HG03457 (cell line): ENCODE data around the gene DMXL1.

ENCODE experiments used
- ATAC-seq: cut with Tn5 transposase; IDR thresholded peaks from one replicate; pipeline ENCODE4 v1.9.1; 2021; ENCODE audit warnings: moderate number of reproducible peaks; ENCODE audit not compliant: unreplicated experiment

DMXL1 gene

DNA sequence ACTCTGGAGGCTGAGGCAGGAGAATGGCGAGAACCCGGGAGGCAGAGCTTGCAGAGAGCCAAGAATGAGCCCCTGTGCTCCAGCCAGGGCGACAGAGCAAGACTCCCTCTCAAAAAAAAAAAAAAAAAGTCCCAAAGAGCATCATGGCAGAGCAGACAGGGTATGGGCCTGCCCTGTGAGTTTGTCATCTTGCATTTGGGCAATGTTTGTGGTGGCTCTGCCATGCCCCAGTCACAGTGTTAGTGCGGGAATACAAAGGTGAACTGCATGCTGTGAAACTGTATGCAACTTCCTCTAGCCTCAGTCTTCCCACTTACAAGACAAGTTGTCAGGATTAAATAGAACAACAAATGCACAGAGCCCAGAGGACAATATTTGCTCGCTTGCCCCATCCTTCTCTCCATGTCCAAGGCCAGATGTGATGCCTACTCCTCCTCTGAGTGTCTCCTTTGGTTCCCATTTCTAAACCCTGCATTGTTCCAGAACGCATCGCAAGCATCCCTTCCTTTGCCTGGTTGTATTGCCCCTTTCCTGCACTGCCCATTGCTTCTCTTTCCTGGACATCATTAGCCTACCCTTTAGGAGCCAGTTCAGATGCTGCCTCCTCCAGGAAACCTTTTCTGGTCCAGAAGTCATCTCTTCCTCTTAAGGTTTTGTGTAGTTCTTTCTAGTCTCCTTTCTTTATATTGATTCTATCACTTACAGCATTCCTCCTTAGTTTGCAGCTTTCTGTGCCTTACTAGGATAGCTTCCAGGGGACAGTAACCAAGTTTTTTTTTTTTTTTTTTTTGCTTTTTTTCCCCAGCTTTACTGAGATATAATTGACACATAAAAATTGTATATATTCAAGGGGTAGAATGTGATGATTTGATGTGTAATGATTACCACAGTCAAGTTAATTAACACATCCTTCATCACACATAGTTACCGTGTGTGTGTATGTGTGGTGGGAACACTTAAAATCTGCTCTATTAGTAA is 215.9 kb downstream of the DMXL1 start:
- no peak for ATAC-seq

DNA sequence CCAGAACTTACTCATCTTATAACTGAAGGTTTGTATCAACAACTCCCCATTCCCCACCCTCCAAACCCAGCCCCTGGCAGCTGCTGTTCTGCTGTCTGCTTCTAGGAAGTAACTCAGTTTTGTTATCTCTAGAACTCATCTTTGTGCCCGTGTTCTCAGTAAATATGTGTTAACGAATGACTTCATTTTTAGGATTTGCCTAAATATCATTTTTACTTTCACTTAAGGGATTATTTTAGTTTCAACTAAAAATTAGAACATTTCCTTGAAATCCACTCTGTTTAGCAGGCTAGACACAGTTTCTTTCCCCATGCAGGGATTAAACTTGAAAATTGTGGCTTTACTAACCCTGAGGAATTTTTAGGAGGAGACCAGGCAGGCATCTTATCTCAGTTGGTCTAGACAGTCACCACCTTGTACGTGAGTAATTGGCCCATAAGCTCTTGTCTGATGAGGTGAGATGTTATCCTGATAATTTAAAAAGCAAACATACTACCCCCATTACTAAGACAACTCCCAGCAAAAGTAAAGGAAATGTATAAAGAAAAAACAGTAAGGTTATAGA is 216.7 kb downstream of the DMXL1 start:
- peak; percentile 36 for ATAC-seq

DNA sequence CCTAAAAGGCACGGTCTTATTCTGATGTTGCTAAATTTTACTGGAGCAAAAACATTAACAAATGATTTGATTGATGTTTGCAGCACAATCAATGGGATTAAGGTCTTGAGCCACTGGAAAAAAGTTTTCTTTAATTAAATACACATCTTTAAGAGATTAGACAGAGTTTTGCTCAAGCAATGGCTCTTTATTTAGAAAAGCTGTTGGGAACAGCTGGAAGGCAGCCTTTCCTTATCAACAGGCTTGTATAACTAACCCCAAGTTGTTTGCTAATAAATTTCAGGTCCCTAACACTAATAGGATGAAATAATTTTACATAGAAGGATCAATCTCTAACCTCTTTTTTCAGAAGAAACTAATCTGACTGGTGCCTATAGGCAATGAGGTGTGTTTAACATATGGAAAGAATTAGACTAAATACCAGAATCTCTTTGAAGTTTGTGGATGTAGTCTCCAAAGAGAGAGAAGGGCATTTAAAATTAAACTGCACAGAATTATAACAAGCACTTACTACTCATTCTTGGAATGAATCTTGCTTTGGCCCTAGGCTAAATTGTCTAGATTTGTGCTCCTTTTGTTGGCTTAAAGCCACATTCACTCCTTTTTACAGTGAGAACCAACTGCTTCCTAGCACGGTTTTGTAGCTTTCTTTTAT is 217.6 kb downstream of the DMXL1 start:
- no peak for ATAC-seq

DNA sequence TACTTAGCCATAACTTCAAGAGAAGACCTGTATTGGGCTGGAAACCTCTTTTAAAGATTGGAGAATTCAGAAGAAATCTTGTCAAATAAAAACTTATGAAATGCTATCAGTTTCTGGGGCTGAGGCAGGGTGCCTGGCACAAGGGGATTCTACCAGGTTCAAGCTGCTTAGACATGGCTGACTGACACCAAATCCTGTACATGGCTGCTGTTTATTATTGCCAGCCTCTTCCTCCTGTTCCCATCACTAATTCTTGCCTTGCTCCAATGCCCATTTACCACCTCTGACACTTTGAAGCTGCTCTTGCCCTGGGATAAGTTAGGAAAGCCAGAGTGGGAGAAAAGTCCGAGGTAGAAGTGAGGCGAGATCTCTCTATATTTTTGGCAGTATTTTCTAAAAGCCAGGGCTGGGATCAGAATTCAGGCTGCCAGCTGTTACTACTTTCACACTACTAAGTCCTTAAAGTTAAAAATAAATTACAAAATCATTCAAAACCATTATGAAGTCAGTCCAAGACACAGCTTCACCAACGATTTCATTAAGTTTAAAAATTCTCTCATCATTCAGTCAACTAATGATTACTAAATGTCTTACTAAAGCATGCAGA is 218.7 kb downstream of the DMXL1 start:
- no peak for ATAC-seq

DNA sequence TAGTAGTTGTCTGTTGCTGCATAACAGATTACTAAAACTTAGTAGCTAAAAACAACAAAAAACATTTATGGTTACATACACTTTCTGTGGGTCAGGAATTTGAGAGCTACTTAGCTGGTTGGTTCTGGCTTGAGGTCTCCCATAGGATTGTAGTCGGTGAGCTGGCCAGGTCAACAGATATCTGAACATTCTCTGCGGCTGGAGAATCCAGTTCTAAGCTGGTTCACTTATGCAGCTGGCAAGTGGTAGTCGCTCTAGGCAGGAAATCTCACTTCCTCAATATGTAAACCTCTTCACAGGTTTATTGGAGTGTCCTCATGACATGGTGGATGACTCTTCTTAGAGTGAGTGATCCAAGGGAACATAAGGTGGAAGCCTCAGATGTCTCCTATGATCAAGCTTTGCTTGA is 219.3 kb downstream of the DMXL1 start:
- ATAC-seq = peak; percentile 78

DNA sequence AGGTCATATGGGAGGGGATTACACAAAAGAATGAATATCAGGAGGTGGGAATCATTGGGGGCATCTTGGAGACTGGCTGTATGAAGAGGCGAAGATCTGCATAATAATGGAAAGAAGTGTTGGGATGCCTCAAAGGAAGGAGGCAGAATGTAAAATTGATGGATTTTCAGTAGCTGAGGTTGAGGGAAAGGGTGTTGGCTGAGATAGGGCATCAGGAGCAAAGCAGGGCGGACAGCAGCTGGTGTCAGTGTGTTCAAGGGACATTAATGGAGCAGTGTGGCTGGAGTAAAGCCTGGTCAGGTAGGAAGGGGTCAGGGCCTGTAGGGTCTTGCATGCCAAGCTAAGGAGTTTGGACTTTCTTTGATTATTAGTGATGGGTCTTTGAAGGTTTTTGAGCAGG is 219.7 kb downstream of the DMXL1 start:
- ATAC-seq = no peak

DNA sequence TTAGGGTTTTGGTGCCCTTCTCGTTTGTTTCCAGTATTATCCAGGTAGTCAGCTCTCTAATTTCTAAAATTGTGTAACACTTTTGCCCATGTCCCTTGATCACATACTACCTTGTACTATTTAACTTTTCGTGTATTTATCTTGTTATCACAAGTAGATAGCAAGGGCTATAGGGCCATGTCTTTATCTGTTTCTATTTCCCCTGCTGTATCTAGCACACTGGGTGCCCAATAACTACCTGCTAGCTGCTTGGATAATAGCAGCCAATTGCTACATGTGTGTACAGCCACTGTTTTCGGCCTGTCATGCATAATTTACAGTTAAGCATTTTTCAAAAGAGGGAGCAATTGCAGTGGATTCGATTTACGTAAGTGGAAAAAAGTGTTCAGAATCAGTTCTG is 220.2 kb downstream of the DMXL1 start:
- no peak for ATAC-seq

DNA sequence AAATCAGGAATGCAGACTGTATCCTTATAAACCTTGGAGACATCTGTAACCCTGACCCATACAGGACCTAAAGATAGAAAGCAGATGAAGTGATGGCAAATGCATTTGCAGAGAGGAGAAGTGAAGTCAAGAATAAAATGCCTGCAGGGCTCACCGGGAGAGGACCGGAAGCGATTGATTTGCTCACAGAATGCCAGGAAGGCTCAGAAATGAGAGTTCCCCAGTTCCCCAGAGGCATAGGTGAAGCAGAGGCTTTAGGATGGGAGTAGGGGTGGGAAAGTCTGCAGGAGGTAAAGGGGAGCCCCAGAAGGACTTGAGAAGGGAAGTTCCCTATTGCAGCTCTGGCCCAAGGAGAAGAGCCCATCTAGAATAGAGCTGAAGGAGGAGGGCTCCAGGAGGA is 221.0 kb downstream of the DMXL1 start:
- ATAC-seq = no peak

DNA sequence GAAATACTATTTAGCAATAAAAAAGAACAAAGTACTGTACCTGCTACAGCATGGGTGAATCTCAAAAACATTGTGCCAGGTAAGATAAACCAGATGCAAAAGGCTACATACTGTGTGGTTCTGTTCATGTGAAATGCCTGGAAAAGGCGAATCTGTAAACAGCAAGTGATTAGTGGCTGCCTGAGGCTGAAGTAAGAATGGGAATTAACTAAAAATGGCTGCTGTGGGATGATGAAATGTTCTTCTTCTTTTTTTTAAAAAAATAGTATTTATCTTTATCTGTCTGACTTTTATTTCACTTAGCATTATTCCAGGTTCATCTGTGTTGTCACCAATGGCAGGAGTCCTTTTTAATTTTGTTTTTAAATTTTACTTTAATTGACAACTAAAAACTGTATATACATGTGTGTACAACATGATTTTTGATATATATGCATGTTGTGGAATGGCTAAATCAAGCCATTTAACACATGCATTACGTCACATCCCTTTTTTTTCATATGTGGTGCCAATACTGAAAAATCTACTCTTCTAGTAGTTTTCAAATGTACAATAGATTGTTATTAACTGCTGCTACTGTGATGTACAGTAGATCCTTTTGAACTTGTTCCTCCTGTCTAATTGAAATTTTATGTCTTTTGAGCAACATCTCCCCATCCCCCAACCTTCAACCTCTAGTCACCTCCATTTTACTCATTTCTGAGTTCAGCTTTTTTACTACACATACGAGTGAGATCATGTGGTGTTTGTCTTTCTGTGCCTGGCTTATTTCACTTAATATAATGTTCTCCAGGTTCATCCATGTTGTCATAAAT is 222.0 kb downstream of the DMXL1 start:
- no peak for ATAC-seq

DNA sequence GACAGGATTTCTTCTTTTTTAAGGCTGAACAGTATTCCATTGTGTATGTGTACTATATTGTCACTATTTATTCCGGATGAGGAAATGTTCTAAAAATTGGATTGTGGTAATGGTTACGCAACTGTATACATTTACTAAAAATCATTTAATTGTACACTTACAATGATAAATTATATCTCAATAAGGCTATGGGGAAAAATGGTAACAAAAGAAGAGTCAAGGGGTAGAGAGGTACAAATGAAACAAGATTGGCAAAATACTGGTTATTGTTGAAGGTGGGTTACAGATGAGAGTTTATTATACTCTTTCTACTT is 222.6 kb downstream of the DMXL1 start:
- no peak for ATAC-seq
